22Rv1 (cell line): ENCODE results near the gene MTA3.

Experiments
- ZFX ChIP-seq: fragments of 450-650 bp; IDR thresholded peaks from 2 replicates; pipeline ENCODE4 v1.6.1; 2017; ENCODE audit warnings: antibody characterized with exemption, borderline replicate concordance
- TF ChIP-seq, protein P1 (sequence below): fragments of 450-650 bp; IDR thresholded peaks from 2 replicates; pipeline ENCODE4 v1.5.1; 2017; ENCODE audit warnings: mild to moderate bottlenecking

GRCh38 chr2:42542871-42543270 lies 25.6 kb upstream of the MTA3 start:
- TF ChIP-seq, protein P1, sequence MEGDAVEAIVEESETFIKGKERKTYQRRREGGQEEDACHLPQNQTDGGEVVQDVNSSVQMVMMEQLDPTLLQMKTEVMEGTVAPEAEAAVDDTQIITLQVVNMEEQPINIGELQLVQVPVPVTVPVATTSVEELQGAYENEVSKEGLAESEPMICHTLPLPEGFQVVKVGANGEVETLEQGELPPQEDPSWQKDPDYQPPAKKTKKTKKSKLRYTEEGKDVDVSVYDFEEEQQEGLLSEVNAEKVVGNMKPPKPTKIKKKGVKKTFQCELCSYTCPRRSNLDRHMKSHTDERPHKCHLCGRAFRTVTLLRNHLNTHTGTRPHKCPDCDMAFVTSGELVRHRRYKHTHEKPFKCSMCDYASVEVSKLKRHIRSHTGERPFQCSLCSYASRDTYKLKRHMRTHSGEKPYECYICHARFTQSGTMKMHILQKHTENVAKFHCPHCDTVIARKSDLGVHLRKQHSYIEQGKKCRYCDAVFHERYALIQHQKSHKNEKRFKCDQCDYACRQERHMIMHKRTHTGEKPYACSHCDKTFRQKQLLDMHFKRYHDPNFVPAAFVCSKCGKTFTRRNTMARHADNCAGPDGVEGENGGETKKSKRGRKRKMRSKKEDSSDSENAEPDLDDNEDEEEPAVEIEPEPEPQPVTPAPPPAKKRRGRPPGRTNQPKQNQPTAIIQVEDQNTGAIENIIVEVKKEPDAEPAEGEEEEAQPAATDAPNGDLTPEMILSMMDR, result no peak
- TF ChIP-seq ZFX, result no peak
